K562 (cell line): ENCODE results near the gene RNF212B. TPM values are rescaled to one million over a fixed set of nuclear protein-coding genes. Genes with fewer than 3 reads are reported as not detected.

Experiments used
- ADNP ChIP-seq: fragments of 200-800 bp; sonication (Bioruptor generic); IDR thresholded peaks from 2 replicates; pipeline ENCODE4 v1.6.1; 2016; ENCODE audit warnings: missing genetic modification characterization, missing compliant biosample characterization
- KDM5B ChIP-seq: fragments of 200-600 bp; sonication (generic); IDR thresholded peaks from 2 replicates; pipeline ENCODE4 v1.6.1; 2012; ENCODE audit warnings: low read depth, mild to moderate bottlenecking, moderate library complexity, low read length, control low read depth, inconsistent platforms; ENCODE audit not compliant: insufficient replicate concordance
- MCM5 ChIP-seq: fragments of 450-650 bp; IDR thresholded peaks from 2 replicates; pipeline ENCODE4 v1.6.1; 2016; ENCODE audit warnings: low read depth
- NCOA6 ChIP-seq: fragments of 450-650 bp; IDR thresholded peaks from 2 replicates; pipeline ENCODE4 v1.6.1; 2017; ENCODE audit warnings: mild to moderate bottlenecking
- NR2C1 ChIP-seq, 2 experiments: fragments of 450-650 bp; IDR thresholded peaks; 2 replicates each; pipeline ENCODE4 v1.6.1; 2017; ENCODE audit warnings: mild to moderate bottlenecking in 2 of 2, antibody characterized with exemption in 1 of 2, inconsistent platforms in 1 of 2, missing compliant biosample characterization in 1 of 2, missing genetic modification characterization in 1 of 2
- NR2F6 ChIP-seq: fragments of 450-650 bp; formaldehyde crosslinking; IDR thresholded peaks from 2 replicates; pipeline ENCODE4 v1.4.0; 2020; ENCODE audit warnings: mild to moderate bottlenecking
- POLR2AphosphoS5 ChIP-seq: IDR thresholded peaks from 2 replicates; pipeline ENCODE4 v1.6.1; 2011; ENCODE audit warnings: mild to moderate bottlenecking, low read depth, low read length, moderate library complexity; ENCODE audit not compliant: control insufficient read depth, insufficient read depth
- POLR2G ChIP-seq: fragments of 200-400 bp; formaldehyde crosslinking; IDR thresholded peaks from 2 replicates; pipeline ENCODE4 v1.6.1; 2017; ENCODE audit warnings: low read depth, mild to moderate bottlenecking, antibody characterized with exemption, low read length, moderate library complexity
- POU5F1 ChIP-seq: fragments of 150-350 bp; IDR thresholded peaks from 2 replicates; pipeline ENCODE4 v1.6.1; 2014; ENCODE audit warnings: borderline replicate concordance, low read length, low read depth, mild to moderate bottlenecking; ENCODE audit not compliant: partially characterized antibody
- SIRT6 ChIP-seq: IDR thresholded peaks from one replicate; pipeline ENCODE4 v1.6.1; 2012; ENCODE audit warnings: low read depth, mild to moderate bottlenecking, control low read depth, inconsistent platforms, low read length, moderate library complexity
- TFE3 ChIP-seq: fragments of 450-650 bp; formaldehyde crosslinking; IDR thresholded peaks from 2 replicates; pipeline ENCODE4 v1.4.0; 2020; ENCODE audit warnings: mild to moderate bottlenecking, mixed read lengths
- TRIM24 ChIP-seq, 2 experiments: fragments of 450-650 bp; IDR thresholded peaks; 2 replicates each; pipeline ENCODE4 v1.6.1; 2016
- ZBTB17 ChIP-seq: fragments of 450-650 bp; formaldehyde crosslinking; IDR thresholded peaks from 2 replicates; pipeline ENCODE4 v1.4.0; 2020; ENCODE audit warnings: mild to moderate bottlenecking
- ZMIZ1 ChIP-seq, 2 experiments: fragments of 150-350 bp in 1 of 2; IDR thresholded peaks; 2 replicates each; pipeline ENCODE4 v1.6.1; 2012 to 2016; ENCODE audit warnings: low read depth in 2 of 2, low read length in 2 of 2, mild to moderate bottlenecking in 1 of 2, moderate library complexity in 1 of 2
- polyA plus RNA-seq, 8 experiments: library from polyadenylated mRNA; depleted of rRNA in 4 of 8; stranded (reverse) in 5 of 8; unstranded in 3 of 8; fragments of >200 nt; fragmentation: Nextera tagmentation in 2 of 8; fragmentation: Illumina TruSeq in 1 of 8; extraction: Ambion mirVana in 2 of 8; extraction: Trizol in 1 of 8; gene quantifications; 2 replicates each; pipeline versions ENCODE4 v1.2.1 to v1.2.3, GENCODE V29; 2011 to 2014; ENCODE audit warnings: inconsistent platforms in 1 of 8, missing spikeins in 1 of 8
- total RNA-seq, 7 experiments: library from RNA; depleted of rRNA in 6 of 7; stranded (reverse); fragments of >200 nt in 6 of 7; fragmentation: Illumina TruSeq in 2 of 7; extraction: Trizol in 2 of 7; gene quantifications; 2 replicates each; pipeline versions ENCODE4 v1.2.1 to v1.2.3, GENCODE V29; 2011 to 2021; ENCODE audit warnings: low replicate concordance in 1 of 7
- TF ChIP-seq, protein P1 (sequence below): sonication (generic); formaldehyde crosslinking; IDR thresholded peaks from 2 replicates; pipeline ENCODE4 v1.8.0; 2022; ENCODE audit warnings: mild to moderate bottlenecking, missing genetic modification reagents
- TF ChIP-seq, protein P2 (sequence below): fragments of 250-450 bp; sonication (Bioruptor Pico); IDR thresholded peaks from 2 replicates; pipeline ENCODE4 v1.5.0; 2021; ENCODE audit warnings: mild to moderate bottlenecking, moderate library complexity

RNF212B gene
- total and polyA plus RNA-seq, 9 of the 15 experiments (the other 6 are each of a cell fraction or from before 2014, with no cell fraction given): 0.15 to 0.43 (median 0.27) TPM; not detected in 3

DNA sequence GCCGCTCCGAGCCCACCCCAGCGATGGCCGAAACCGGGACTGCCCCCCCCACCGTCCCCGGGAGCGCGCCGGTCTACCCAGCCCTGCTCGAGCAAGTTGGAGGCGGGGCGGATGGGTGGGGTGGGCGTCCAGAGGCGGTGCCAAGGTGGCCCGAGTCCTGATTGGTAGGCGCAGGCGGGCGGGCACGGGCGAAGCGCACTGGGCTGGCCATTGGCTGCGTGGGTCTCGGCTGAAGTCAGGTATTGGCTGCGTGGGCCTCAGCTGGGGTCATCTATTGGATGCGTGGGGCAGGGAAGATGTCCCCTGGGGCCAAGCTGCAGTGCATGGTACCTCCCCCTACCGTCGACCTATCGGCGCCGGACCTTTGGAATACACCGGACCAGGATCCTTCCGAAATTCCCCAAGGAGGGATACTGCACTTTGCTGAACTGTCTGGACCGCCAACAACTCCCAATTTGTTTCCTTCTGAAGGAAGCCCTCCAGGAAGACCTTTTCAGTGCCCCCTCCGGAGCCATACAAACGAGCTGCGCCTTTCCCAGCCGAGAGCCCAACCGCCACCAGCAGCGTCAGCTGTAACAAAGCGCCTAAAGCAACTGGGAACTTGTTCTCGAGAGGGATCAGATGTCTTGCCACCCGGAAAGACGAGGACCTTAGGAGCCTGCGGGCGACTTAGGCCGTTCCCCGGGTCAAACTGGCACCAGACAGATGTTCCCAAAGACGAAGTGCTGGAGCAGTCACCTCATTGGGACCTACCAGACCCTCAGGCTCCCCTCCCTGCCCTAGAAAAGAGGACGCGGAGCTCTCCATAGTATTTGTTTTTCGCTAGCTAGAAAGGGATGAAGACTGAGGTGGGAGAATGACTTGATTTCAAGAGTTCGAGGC is 48.5 kb downstream of the RNF212B start, which contains the start of gene HOMEZ (continued):
- TF ChIP-seq ZMIZ1 (IDR thresholded peaks at IDR 0.05; ENCODE audit: low read depth in 2 of 2, low read length in 2 of 2) (no peak), NCOA6 (no peak), NR2F6 (CRISPR knock-in tag) (no peak), MCM5 (no peak), POLR2AphosphoS5 (peak; percentile 73), POU5F1 (no peak), TRIM24 (IDR thresholded peaks at IDR 0.05) (no peak), NR2C1 (IDR thresholded peaks at IDR 0.05) (no peak), NR2C1 (tag; IDR thresholded peaks at IDR 0.05) (peak; percentile 51; the same call in 1 of the 2 replicates), ZBTB17 (0 out of 2 replicates have a peak, but pooled peaks have one; percentile 26), KDM5B (peak; percentile 56), POLR2G (peak; percentile 79), TFE3 (CRISPR knock-in tag) (no peak), SIRT6 (no peak), ADNP (tag) (no peak)
- TF ChIP-seq, protein P1, sequence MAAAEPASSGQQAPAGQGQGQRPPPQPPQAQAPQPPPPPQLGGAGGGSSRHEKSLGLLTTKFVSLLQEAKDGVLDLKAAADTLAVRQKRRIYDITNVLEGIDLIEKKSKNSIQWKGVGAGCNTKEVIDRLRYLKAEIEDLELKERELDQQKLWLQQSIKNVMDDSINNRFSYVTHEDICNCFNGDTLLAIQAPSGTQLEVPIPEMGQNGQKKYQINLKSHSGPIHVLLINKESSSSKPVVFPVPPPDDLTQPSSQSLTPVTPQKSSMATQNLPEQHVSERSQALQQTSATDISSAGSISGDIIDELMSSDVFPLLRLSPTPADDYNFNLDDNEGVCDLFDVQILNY (CRISPR knock-in tag): no peak
- TF ChIP-seq, protein P2, sequence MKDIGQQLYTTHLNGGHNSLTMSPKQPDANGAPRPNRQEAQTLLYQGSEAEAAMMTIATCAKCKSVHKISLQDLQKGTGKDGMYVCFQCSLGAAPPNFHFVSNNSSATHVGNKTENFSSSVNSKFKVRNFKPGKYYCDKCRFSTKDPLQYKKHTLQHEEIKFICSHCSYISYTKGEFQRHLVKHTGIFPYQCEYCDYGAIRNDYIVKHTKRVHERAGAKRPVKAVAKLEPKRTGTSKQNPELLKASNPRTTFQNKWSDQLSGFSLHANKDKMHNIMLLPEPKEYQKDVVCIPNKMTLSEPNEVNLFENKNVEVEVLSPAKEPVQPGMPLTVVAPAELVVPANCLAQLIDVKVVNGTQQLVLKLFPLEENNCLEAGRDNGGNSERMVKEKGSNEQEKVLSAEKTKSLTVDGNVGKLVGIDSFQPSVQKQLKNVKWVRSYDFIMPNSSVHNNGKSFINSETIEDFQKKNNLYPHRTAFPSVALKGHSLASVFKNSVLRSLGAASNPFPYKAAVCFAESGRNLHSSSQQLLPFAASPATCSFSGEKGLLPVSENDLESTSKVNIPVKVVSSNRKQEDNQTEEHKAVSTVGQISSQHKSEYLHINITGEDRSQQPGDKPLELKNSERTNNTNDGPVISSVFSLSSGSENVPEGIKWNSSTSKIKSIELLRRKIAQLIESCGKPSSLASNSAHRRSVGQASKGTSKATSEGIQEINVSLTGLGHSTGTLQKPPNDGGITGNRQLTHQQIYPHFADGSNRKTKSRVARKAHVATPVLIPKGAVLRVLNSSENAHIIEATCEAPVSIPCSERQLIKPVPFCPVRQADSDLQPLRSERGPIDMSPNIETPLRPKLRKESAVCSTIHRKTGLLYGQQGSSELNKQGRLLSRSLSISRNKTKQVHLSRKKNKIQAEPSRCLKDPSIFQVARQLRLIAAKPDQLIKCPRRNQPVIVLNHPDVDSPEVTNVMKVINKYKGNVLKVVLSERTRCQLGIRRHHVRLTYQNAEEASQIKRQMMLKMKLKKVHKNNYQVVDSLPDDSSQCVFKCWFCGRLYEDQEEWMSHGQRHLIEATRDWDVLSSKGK (CRISPR knock-in tag): no peak
